ENCODE results near the gene KIF18B.

The KIF18B gene

GRCh38 chr17:44934745-44935105, 12.8 kb downstream of the KIF18B start:
- H3K9me3 ChIP-seq (replicated peaks in 1 of 11), result no peaks in the 10 kb centered on the region
- H3K36me3 ChIP-seq, result peaks cover 8 to 99% (median 91%) of the 10 kb centered on the region in 11 experiments; a peak in 21 of 22 replicates
- H3K4me3 ChIP-seq, result no peak overlapping the region
- H4K20me1 ChIP-seq, result peaks cover 0 to 75% (median 36%) of the 10 kb centered on the region in 11 experiments; a peak in 14 of 22 replicates
- H3K27me3 ChIP-seq, result no peaks in the 10 kb centered on the region
- no peak overlapping the region for H3K4me2 ChIP-seq
- no peak overlapping the region for H3K27ac ChIP-seq
- no peaks in the 10 kb centered on the region for H3K4me1 ChIP-seq
- H3K9ac ChIP-seq, result no peak overlapping the region
- TF ChIP-seq Cebpa-rat (IDR thresholded peaks at IDR 0.05), result no peak

GRCh38 chr17:44933824-44934744, 13.5 kb downstream of the KIF18B start:
- no peak overlapping the region for H3K4me3 ChIP-seq
- peaks cover 0 to 79% (median 38%) of the 10 kb centered on the region in 11 experiments; a peak in 13 of 22 replicates for H4K20me1 ChIP-seq
- no peak overlapping the region for H3K27ac ChIP-seq
- peaks cover 8 to 99% (median 93%) of the 10 kb centered on the region in 11 experiments; a peak in 21 of 22 replicates for H3K36me3 ChIP-seq
- H3K9me3 ChIP-seq (replicated peaks in 1 of 11), result no peaks in the 10 kb centered on the region
- H3K27me3 ChIP-seq, result no peaks in the 10 kb centered on the region
- H3K9ac ChIP-seq, result no peak overlapping the region
- no peak for TF ChIP-seq Cebpa-rat (IDR thresholded peaks at IDR 0.05)
- H3K4me2 ChIP-seq, result no peak overlapping the region
- H3K4me1 ChIP-seq, result no peaks in the 10 kb centered on the region

- H3K27ac ChIP-seq, result no peak overlapping the region
- H4K20me1 ChIP-seq, result peaks cover 0 to 84% (median 52%) of the 10 kb centered on the region in 11 experiments; a peak in 14 of 22 replicates
- H3K9me3 ChIP-seq (replicated peaks in 1 of 11), result no peaks in the 10 kb centered on the region
- H3K9ac ChIP-seq, result no peak overlapping the region
- H3K4me3 ChIP-seq, result no peak overlapping the region
- peaks cover 0 to 8% (median 3%) of the 10 kb centered on the region in 10 experiments; a peak in 9 of 20 replicates for H3K4me1 ChIP-seq
- H3K36me3 ChIP-seq, result peaks cover 8 to 99% (median 95%) of the 10 kb centered on the region in 11 experiments; a peak in 21 of 22 replicates
- no peak overlapping the region for H3K4me2 ChIP-seq
- TF ChIP-seq Cebpa-rat (IDR thresholded peaks at IDR 0.05), result no peak
- H3K27me3 ChIP-seq, result no peaks in the 10 kb centered on the region
Observed at GRCh38 chr17:44932787-44933097, 14.8 kb downstream of the KIF18B start.

GRCh38 chr17:44932096-44932786, 15.3 kb downstream of the KIF18B start:
- Histone ChIP-seq H3K9me3 (replicated peaks in 1 of 11) (no peaks in the 10 kb centered on the region), H3K36me3 (peaks cover 8 to 99% (median 97%) of the 10 kb centered on the region in 11 experiments; a peak in 21 of 22 replicates), H3K4me3 (no peak overlapping the region), H3K4me2 (no peak overlapping the region), H4K20me1 (peaks cover 0 to 88% (median 54%) of the 10 kb centered on the region in 11 experiments; a peak in 14 of 22 replicates), H3K27me3 (no peaks in the 10 kb centered on the region), H3K4me1 (peaks cover 0 to 12% (median 8%) of the 10 kb centered on the region in 10 experiments; a peak in 13 of 20 replicates), H3K27ac (no peak overlapping the region), H3K9ac (no peak overlapping the region)
- TF ChIP-seq Cebpa-rat (IDR thresholded peaks at IDR 0.05), result no peak

GRCh38 chr17:44931376-44931775, 16.2 kb downstream of the KIF18B start:
- Histone ChIP-seq H3K4me3 (no peak overlapping the region), H3K4me2 (no peak overlapping the region), H3K4me1 (peaks cover 0 to 18% (median 12%) of the 10 kb centered on the region in 10 experiments; a peak in 14 of 20 replicates), H3K9ac (0 out of 22 replicates have a peak overlapping the region, but pooled peaks of 1 of the 11 experiments have one; percentile 9), H3K27ac (no peak overlapping the region), H3K36me3 (peaks cover 8 to 100% (median 99%) of the 10 kb centered on the region in 11 experiments; a peak in 21 of 22 replicates), H3K27me3 (no peaks in the 10 kb centered on the region), H3K9me3 (replicated peaks in 1 of 11) (no peaks in the 10 kb centered on the region), H4K20me1 (peaks cover 0 to 89% (median 55%) of the 10 kb centered on the region in 11 experiments; a peak in 14 of 22 replicates)
- TF ChIP-seq Cebpa-rat (IDR thresholded peaks at IDR 0.05), result no peak

GRCh38 chr17:44930667-44931066, 16.9 kb downstream of the KIF18B start:
- no peaks in the 10 kb centered on the region for H3K27me3 ChIP-seq
- H3K9ac ChIP-seq, result 0 out of 22 replicates have a peak overlapping the region, but pooled peaks of 1 of the 11 experiments have one; percentile 9
- no peak for TF ChIP-seq Cebpa-rat (IDR thresholded peaks at IDR 0.05)
- peaks cover 8 to 100% (median 100%) of the 10 kb centered on the region in 11 experiments; a peak in 21 of 22 replicates for H3K36me3 ChIP-seq
- peaks cover 0 to 18% (median 12%) of the 10 kb centered on the region in 10 experiments; a peak in 14 of 20 replicates for H3K4me1 ChIP-seq
- H3K9me3 ChIP-seq (replicated peaks in 1 of 11), result no peaks in the 10 kb centered on the region
- H3K4me3 ChIP-seq, result no peak overlapping the region
- peaks cover 0 to 90% (median 53%) of the 10 kb centered on the region in 11 experiments; a peak in 14 of 22 replicates for H4K20me1 ChIP-seq
- H3K4me2 ChIP-seq, result no peak overlapping the region
- H3K27ac ChIP-seq, result no peak overlapping the region

GRCh38 chr17:44928950-44929720, 18.4 kb downstream of the KIF18B start:
- Histone ChIP-seq H3K4me1 (peaks cover 0 to 18% (median 12%) of the 10 kb centered on the region in 10 experiments; a peak in 14 of 20 replicates), H3K9ac (0 out of 22 replicates have a peak overlapping the region, but pooled peaks of 1 of the 11 experiments have one; percentile 20), H3K9me3 (replicated peaks in 1 of 11) (no peaks in the 10 kb centered on the region), H3K4me3 (no peak overlapping the region), H3K36me3 (peaks cover 8 to 99% (median 88%) of the 10 kb centered on the region in 11 experiments; a peak in 21 of 22 replicates), H3K4me2 (no peak overlapping the region), H3K27me3 (no peaks in the 10 kb centered on the region), H4K20me1 (peaks cover 0 to 87% (median 40%) of the 10 kb centered on the region in 11 experiments; a peak in 14 of 22 replicates), H3K27ac (no peak overlapping the region)
- TF ChIP-seq Cebpa-rat (IDR thresholded peaks at IDR 0.05), result no peak

GRCh38 chr17:44928136-44928535, 19.4 kb downstream of the KIF18B start:
- H4K20me1 ChIP-seq, result peaks cover 0 to 77% (median 39%) of the 10 kb centered on the region in 11 experiments; a peak in 14 of 22 replicates
- H3K4me2 ChIP-seq, result peak overlapping the region in 1 of 11 experiments; percentile 4; a peak in 1 of 22 replicates
- peaks cover 0 to 18% (median 12%) of the 10 kb centered on the region in 10 experiments; a peak in 14 of 20 replicates for H3K4me1 ChIP-seq
- H3K27ac ChIP-seq, result no peak overlapping the region; a peak in 1 of 22 replicates
- no peak for TF ChIP-seq Cebpa-rat (IDR thresholded peaks at IDR 0.05)
- peaks cover 8 to 90% (median 78%) of the 10 kb centered on the region in 11 experiments; a peak in 21 of 22 replicates for H3K36me3 ChIP-seq
- H3K9ac ChIP-seq, result no peak overlapping the region; a peak in 1 of 22 replicates
- H3K4me3 ChIP-seq, result no peak overlapping the region
- H3K9me3 ChIP-seq (replicated peaks in 1 of 11), result no peaks in the 10 kb centered on the region
- H3K27me3 ChIP-seq, result no peaks in the 10 kb centered on the region
